ENCODE results near the gene ACCSL. TPM values are rescaled to one million over a fixed set of nuclear protein-coding genes. Genes with fewer than 3 reads are reported as not detected.

The ACCSL gene
- total RNA-seq = not detected

- Mint-ChIP-seq H3K4me3 (no peak within 1 kb of the TSS), H3K27me3 (peaks cover 3% of the 10 kb centered on the region), H3K4me1 (no peaks in the 10 kb centered on the region), H3K27ac (no peak within 1 kb of the TSS), H3K36me3 (ENCODE audit: low read depth) (no peaks in the 10 kb centered on the region), H3K9me3 (ENCODE audit: low read depth) (no peaks in the 10 kb centered on the region)
- ChIA-PET POLR2A (no interaction called here), CTCF (no interaction called here)
- ATAC-seq (no peak), DNase-seq (no peak)
- intact Hi-C loops (cut with DNase I, micrococcal nuclease) = no loop called here
These were observed at the start of gene ACCSL for GRCh38 chr11:44047931-44048431. ACCSL (plus strand) TSS chr11:44047981; CDS start chr11:44048037, 56 bp downstream.

DNA sequence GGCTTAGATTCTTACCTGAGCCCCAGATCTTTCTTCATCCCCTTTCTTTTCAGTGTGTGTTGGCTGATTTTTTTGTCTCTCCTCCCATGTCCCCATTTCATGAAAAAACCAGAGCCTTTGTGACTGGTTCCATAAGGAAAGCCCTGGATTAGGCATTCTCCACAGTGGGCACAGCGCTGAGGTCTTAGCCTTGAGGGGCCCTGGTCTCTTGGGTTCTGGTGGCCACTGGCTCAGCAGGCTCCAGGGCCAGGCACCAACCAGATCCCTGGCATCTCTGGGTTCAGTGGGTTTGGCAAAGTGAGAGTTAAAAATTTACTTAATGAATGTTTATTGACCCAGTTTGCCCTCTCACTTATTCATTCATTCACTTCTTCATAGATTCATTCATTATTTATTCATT, 49.5 kb upstream of the ACCSL start:
- ATAC-seq (no peak), DNase-seq (no peak)
- Mint-ChIP-seq H3K4me1 (no peaks in the 10 kb centered on the region), H3K4me3 (no peak overlapping the region), H3K9me3 (ENCODE audit: low read depth) (no peaks in the 10 kb centered on the region), H3K27ac (no peak overlapping the region), H3K27me3 (peaks cover 2% of the 10 kb centered on the region), H3K36me3 (ENCODE audit: low read depth) (no peaks in the 10 kb centered on the region)
- intact Hi-C loops (cut with DNase I, micrococcal nuclease) = no loop called here
- ChIA-PET POLR2A (no interaction called here), CTCF (interaction anchor here (1.3 kb wide), 1 partner anchor 53 kb away, joined by 4 read pairs; no protein-coding TSS in a partner anchor)

DNA sequence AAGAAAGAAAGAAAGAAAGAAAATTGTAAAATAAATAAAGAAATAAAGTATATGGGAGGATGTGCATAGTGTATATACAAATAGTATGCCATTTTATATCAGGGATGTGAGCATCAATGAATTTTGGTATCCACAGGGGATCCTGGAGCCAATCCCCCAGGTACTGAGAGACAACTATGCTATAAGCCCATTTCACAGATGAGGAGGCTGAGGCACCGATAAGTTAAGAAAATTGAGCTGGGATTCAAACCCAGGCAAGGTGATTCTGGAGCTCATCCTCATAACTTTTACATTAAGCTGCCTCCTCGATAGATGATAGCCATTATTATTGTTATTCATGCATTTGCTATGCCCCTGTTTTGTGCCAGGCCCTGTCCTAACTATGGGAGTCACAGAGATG, 47.0 kb upstream of the ACCSL start:
- no peaks in the 10 kb centered on the region for H3K9me3 Mint-ChIP-seq (ENCODE audit: low read depth)
- no peaks in the 10 kb centered on the region for H3K36me3 Mint-ChIP-seq (ENCODE audit: low read depth)
- DNase-seq = no peak
- intact Hi-C loops (cut with DNase I, micrococcal nuclease) = no loop called here
- no peaks in the 10 kb centered on the region for H3K4me1 Mint-ChIP-seq
- no peak overlapping the region for H3K27ac Mint-ChIP-seq
- no peak for ATAC-seq
- POLR2A ChIA-PET = no interaction called here
- CTCF ChIA-PET = no interaction called here
- peaks cover 2% of the 10 kb centered on the region for H3K27me3 Mint-ChIP-seq
- no peak overlapping the region for H3K4me3 Mint-ChIP-seq

GRCh38 chr11:44002191-44003093, 45.3 kb upstream of the ACCSL start:
- CTCF ChIA-PET = interaction anchor here (1.4 kb wide), 1 partner anchor 152 kb away, joined by 3 read pairs; no protein-coding TSS in a partner anchor
- H3K27ac Mint-ChIP-seq = no peak overlapping the region
- POLR2A ChIA-PET = no interaction called here
- no peaks in the 10 kb centered on the region for H3K9me3 Mint-ChIP-seq (ENCODE audit: low read depth)
- DNase-seq (no peak), ATAC-seq (no peak)
- no peak overlapping the region for H3K4me3 Mint-ChIP-seq
- intact Hi-C loops (cut with DNase I, micrococcal nuclease) = no loop called here
- H3K4me1 Mint-ChIP-seq = no peaks in the 10 kb centered on the region
- H3K36me3 Mint-ChIP-seq (ENCODE audit: low read depth) = no peaks in the 10 kb centered on the region
- peaks cover 2% of the 10 kb centered on the region for H3K27me3 Mint-ChIP-seq

DNA sequence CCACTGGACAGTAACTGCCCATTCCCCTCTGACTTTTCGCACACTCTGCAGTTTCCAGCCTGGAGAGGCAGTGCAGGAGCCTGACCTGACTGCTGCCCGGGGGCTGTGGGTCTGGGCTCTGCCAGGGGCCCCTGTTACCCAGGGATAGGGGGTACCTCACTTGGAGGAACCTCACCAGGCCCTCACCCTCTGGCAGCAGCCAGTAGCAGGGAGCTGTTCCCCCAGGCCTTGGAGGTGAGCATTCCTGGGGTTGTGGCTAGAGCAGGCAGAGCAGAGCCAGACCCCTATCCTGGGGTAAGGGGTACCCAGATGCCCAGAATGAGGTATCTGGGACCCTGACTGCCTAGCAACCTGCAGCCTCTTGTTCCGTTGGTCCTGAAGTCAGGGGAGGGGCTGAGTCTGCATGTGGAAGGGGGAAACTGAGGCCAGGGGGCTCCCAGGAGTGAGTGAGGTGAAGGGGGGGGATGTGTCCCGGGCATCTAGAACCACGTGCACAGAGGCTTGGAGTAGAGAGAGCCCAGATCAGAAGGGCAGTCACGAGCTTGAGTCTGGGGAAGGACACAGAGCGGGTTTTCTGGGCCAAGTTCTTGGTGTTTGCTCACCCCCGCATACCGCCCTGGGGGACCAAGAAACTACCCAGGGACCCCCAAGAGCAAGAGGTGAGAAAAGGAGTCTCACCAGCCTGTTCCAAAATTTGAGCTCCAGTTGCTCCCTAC, 43.9 kb upstream of the ACCSL start:
- H3K27me3 Mint-ChIP-seq = peaks cover 2% of the 10 kb centered on the region
- intact Hi-C loops (cut with DNase I, micrococcal nuclease) = no loop called here
- CTCF ChIA-PET = interaction anchor here (0.5 to 1.4 kb wide), 3 partner anchors 13 to 153 kb away, joined by 3 read pairs; no protein-coding TSS in a partner anchor
- H3K36me3 Mint-ChIP-seq (ENCODE audit: low read depth) = no peaks in the 10 kb centered on the region
- no peaks in the 10 kb centered on the region for H3K4me1 Mint-ChIP-seq
- no peak overlapping the region for H3K27ac Mint-ChIP-seq
- H3K4me3 Mint-ChIP-seq = no peak overlapping the region
- no peaks in the 10 kb centered on the region for H3K9me3 Mint-ChIP-seq (ENCODE audit: low read depth)
- POLR2A ChIA-PET = no interaction called here
- ATAC-seq = no peak
- DNase-seq = no peak

- DNase-seq = no peak
- ATAC-seq = no peak
- Mint-ChIP-seq H3K27me3 (peaks cover 2% of the 10 kb centered on the region), H3K9me3 (ENCODE audit: low read depth) (no peaks in the 10 kb centered on the region), H3K4me1 (no peaks in the 10 kb centered on the region), H3K4me3 (no peak overlapping the region), H3K36me3 (ENCODE audit: low read depth) (no peaks in the 10 kb centered on the region), H3K27ac (no peak overlapping the region)
- intact Hi-C loops (cut with DNase I, micrococcal nuclease) = no loop called here
- ChIA-PET POLR2A (no interaction called here), CTCF (interaction anchor here (0.5 kb wide), 1 partner anchor 63 kb away, joined by 3 read pairs; no protein-coding TSS in a partner anchor)
These were observed 43.2 kb upstream of the ACCSL start for GRCh38 chr11:44004452-44005062.

DNA sequence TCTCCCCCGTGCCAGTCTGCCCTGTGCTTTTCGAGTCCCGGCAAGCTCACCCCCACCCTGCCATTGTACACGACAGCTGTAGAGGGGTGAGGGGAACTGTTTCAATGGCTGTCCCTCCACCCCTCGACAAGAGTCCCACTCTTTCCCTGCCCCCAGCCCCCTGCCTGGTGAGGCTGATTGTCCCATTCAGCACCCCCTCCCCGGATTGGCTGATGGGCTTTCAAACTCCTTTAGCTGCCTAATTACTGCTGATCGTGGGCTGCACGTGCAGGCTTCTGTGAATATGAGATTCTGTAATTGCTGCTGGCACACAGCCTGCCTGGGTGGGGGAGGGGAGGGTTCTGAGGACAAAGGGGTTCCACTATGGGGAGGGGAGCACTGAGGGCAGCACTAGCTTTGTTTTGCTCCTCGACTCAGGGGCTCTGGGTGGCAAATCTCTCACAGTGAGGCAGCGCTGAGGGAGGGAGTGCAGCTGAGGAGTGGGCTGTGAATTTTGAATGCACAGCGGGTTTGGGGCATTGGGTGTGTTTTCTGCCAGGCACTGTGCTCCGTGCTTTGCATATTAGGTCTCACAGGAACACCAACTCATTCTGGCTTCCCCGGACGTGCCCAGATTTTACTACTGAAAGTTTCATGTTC, 42.6 kb upstream of the ACCSL start:
- Mint-ChIP-seq H3K36me3 (ENCODE audit: low read depth) (no peaks in the 10 kb centered on the region), H3K27me3 (peaks cover 2% of the 10 kb centered on the region), H3K4me3 (no peak overlapping the region), H3K27ac (no peak overlapping the region), H3K4me1 (no peaks in the 10 kb centered on the region), H3K9me3 (ENCODE audit: low read depth) (no peaks in the 10 kb centered on the region)
- intact Hi-C loops (cut with DNase I, micrococcal nuclease) = no loop called here
- no peak for ATAC-seq
- CTCF ChIA-PET = no interaction called here
- POLR2A ChIA-PET = no interaction called here
- no peak for DNase-seq

GRCh38 chr11:44005956-44006355, 41.8 kb upstream of the ACCSL start:
- intact Hi-C loops (cut with DNase I, micrococcal nuclease) = no loop called here
- H3K27ac Mint-ChIP-seq = no peak overlapping the region
- no peak for ATAC-seq
- POLR2A ChIA-PET = no interaction called here
- no peak overlapping the region for H3K4me3 Mint-ChIP-seq
- peaks cover 2% of the 10 kb centered on the region for H3K27me3 Mint-ChIP-seq
- no peak for DNase-seq
- H3K4me1 Mint-ChIP-seq = no peaks in the 10 kb centered on the region
- CTCF ChIA-PET = no interaction called here
- no peaks in the 10 kb centered on the region for H3K9me3 Mint-ChIP-seq (ENCODE audit: low read depth)
- no peaks in the 10 kb centered on the region for H3K36me3 Mint-ChIP-seq (ENCODE audit: low read depth)

DNA sequence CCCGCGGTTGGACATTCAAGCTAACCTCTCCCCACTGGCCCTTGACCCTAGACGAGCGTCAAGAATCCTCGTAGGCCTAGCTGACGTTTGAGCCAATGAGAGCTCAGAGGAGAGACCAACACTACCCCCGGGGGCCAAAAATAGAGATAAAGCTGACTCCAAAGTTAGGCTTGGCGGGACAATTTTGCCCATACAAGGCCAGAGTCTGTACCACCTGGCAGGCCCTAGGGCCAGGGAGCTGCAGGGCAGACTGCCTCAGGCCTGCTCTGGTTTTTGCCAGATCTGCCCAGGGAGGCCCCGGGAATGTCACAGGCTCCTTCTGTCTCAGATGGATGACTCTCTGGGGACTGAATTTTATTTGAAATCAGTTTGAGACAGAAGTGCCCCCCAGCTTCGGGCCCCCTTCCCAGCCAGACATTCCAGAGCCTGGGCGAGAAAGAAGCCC, 40.8 kb upstream of the ACCSL start:
- ATAC-seq = no peak
- CTCF ChIA-PET = interaction anchor here (1.0 kb wide), 1 partner anchor 47 kb away, joined by 3 read pairs; no protein-coding TSS in a partner anchor

DNA sequence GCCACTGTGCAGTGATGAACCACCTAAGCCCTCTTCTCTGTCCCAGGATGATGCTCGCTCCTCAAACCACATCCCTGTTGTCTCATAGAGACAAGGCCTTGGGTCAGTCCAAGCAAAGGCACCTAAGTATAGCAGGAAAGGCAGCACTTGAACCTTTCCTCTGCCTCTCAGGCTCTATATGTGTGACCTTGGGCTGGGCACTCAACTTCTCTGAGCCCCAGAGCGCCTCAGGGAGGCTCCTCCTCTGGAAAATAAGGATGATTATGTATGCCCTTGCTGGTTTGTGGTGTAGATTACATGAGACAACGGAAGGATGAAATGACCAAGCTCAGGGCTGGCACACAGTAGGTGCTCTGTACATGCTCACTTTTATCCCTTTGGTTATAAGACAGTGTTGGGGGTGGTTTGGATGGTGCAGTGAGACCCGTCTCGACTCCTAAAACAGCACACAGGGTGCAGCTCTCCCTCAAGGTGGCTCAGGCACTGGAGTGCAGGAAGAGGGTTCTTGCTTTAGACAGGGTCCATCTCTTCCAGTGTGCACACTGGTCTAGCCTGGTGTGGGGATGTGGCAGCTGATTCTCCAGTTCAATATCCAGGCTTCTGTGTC, 40.2 kb upstream of the ACCSL start:
- H3K27me3 Mint-ChIP-seq = peaks cover 5% of the 10 kb centered on the region
- H3K4me3 Mint-ChIP-seq = no peak overlapping the region
- H3K36me3 Mint-ChIP-seq (ENCODE audit: low read depth) = no peaks in the 10 kb centered on the region
- no peaks in the 10 kb centered on the region for H3K4me1 Mint-ChIP-seq
- no peak for ATAC-seq
- no peaks in the 10 kb centered on the region for H3K9me3 Mint-ChIP-seq (ENCODE audit: low read depth)
- H3K27ac Mint-ChIP-seq = no peak overlapping the region
- intact Hi-C loops (cut with DNase I, micrococcal nuclease) = no loop called here
- POLR2A ChIA-PET = no interaction called here
- CTCF ChIA-PET = no interaction called here
- DNase-seq = no peak

More for the DNA sequence above, 40.8 kb upstream of the ACCSL start:
- Mint-ChIP-seq H3K36me3 (ENCODE audit: low read depth) (no peaks in the 10 kb centered on the region), H3K9me3 (ENCODE audit: low read depth) (no peaks in the 10 kb centered on the region), H3K27ac (no peak overlapping the region), H3K4me1 (no peaks in the 10 kb centered on the region), H3K4me3 (no peak overlapping the region), H3K27me3 (peaks cover 5% of the 10 kb centered on the region)
- intact Hi-C loops (cut with DNase I, micrococcal nuclease) = no loop called here
- no peak for DNase-seq
- POLR2A ChIA-PET = no interaction called here

- Mint-ChIP-seq H3K36me3 (ENCODE audit: low read depth) (no peaks in the 10 kb centered on the region), H3K27me3 (peaks cover 3% of the 10 kb centered on the region), H3K4me3 (no peak overlapping the region), H3K9me3 (ENCODE audit: low read depth) (no peaks in the 10 kb centered on the region), H3K4me1 (no peaks in the 10 kb centered on the region), H3K27ac (no peak overlapping the region)
- ChIA-PET POLR2A (no interaction called here), CTCF (no interaction called here)
- no peak for DNase-seq
- intact Hi-C loops (cut with DNase I, micrococcal nuclease) = no loop called here
- no peak for ATAC-seq
These were observed 39.7 kb upstream of the ACCSL start for GRCh38 chr11:44008088-44008501.

Measured in activated CD4-positive, alpha-beta T cell treated with anti-CD3 and anti-CD28 coated beads for 36 hours (primary cell).